Measurements from ENCODE around the gene NR2E3. TPM values are rescaled to one million over a fixed set of nuclear protein-coding genes. Genes with fewer than 3 reads are reported as not detected.

NR2E3 gene
- polyA plus RNA-seq, 1 donor from 2014 or later = not detected

GRCh38 chr15:71804226-71804625, 6.1 kb upstream of the NR2E3 start:
- Histone ChIP-seq H3K36me3 (ENCODE audit: insufficient read depth, low read length) (no peaks in the 10 kb centered on the region), H3F3A (ENCODE audit: insufficient read depth, low read length, poor library complexity, severe bottlenecking) (no peaks in the 10 kb centered on the region), H4K20me1 (ENCODE audit: insufficient read depth) (no peaks in the 10 kb centered on the region), H2AFZ (ENCODE audit: low read depth, low read length) (no peak overlapping the region), H3K9ac (ENCODE audit: low read length) (no peak overlapping the region), H3K9me3 (ENCODE audit: low read length) (no peaks in the 10 kb centered on the region), H3K27me3 (ENCODE audit: insufficient read depth, low read depth, low read length) (no peaks in the 10 kb centered on the region), H3K4me2 (ENCODE audit: low read length) (no peak overlapping the region), H3K4me3 (ENCODE audit: low read length) (no peak overlapping the region), H3K9me2 (ENCODE audit: insufficient read depth, low read length) (no peaks in the 10 kb centered on the region), H3K79me2 (replicated peaks; ENCODE audit: insufficient read depth, low read length) (no peaks in the 10 kb centered on the region), H3K27ac (ENCODE audit: low read length) (no peak overlapping the region)
- no peak for TF ChIP-seq EZH2 (IDR thresholded peaks at IDR 0.05; ENCODE audit: borderline replicate concordance, insufficient read depth, low read length, poor library complexity, severe bottlenecking)
- no peak for TF ChIP-seq CTCF (IDR thresholded peaks at IDR 0.05; ENCODE audit: poor library complexity, severe bottlenecking)
- no peak for TF ChIP-seq SMC3 (conservative IDR thresholded peaks at IDR 0.05; ENCODE audit: poor library complexity)
- TF ChIP-seq POLR2AphosphoS5 (IDR thresholded peaks at IDR 0.05) = no peak
- no peak for TF ChIP-seq EP300 (conservative IDR thresholded peaks at IDR 0.05; ENCODE audit: poor library complexity, severe bottlenecking)
- TF ChIP-seq TAF1 (IDR thresholded peaks at IDR 0.05; ENCODE audit: low read depth) = no peak
- TF ChIP-seq MXI1 (conservative IDR thresholded peaks at IDR 0.05; ENCODE audit: poor library complexity, severe bottlenecking) = no peak
- no peak for TF ChIP-seq REST (IDR thresholded peaks at IDR 0.05; ENCODE audit: borderline replicate concordance)
- TF ChIP-seq RAD21 (conservative IDR thresholded peaks at IDR 0.05) = no peak

- Histone ChIP-seq H3K9ac (ENCODE audit: low read length) (no peak overlapping the region), H3K36me3 (ENCODE audit: insufficient read depth, low read length) (no peaks in the 10 kb centered on the region)
Measured at GRCh38 chr15:71804695-71805470, 5.5 kb upstream of the NR2E3 start.

More at GRCh38 chr15:71804695-71805470, 5.5 kb upstream of the NR2E3 start:
- no peak overlapping the region for H2AFZ ChIP-seq (ENCODE audit: low read depth, low read length)
- TF ChIP-seq POLR2AphosphoS5 (IDR thresholded peaks at IDR 0.05) (no peak), CTCF (IDR thresholded peaks at IDR 0.05; ENCODE audit: poor library complexity, severe bottlenecking) (no peak), RAD21 (conservative IDR thresholded peaks at IDR 0.05) (no peak), TAF1 (IDR thresholded peaks at IDR 0.05; ENCODE audit: low read depth) (no peak), MXI1 (conservative IDR thresholded peaks at IDR 0.05; ENCODE audit: poor library complexity, severe bottlenecking) (no peak), EP300 (conservative IDR thresholded peaks at IDR 0.05; ENCODE audit: poor library complexity, severe bottlenecking) (no peak), REST (IDR thresholded peaks at IDR 0.05; ENCODE audit: borderline replicate concordance) (no peak), SMC3 (conservative IDR thresholded peaks at IDR 0.05; ENCODE audit: poor library complexity) (no peak), EZH2 (IDR thresholded peaks at IDR 0.05; ENCODE audit: borderline replicate concordance, insufficient read depth, low read length, poor library complexity, severe bottlenecking) (no peak)
- no peaks in the 10 kb centered on the region for H4K20me1 ChIP-seq (ENCODE audit: insufficient read depth)
- no peaks in the 10 kb centered on the region for H3F3A ChIP-seq (ENCODE audit: insufficient read depth, low read length, poor library complexity, severe bottlenecking)
- H3K27me3 ChIP-seq (ENCODE audit: insufficient read depth, low read depth, low read length) = no peaks in the 10 kb centered on the region
- H3K9me2 ChIP-seq (ENCODE audit: insufficient read depth, low read length) = no peaks in the 10 kb centered on the region
- H3K27ac ChIP-seq (ENCODE audit: low read length) = no peak overlapping the region
- no peak overlapping the region for H3K4me3 ChIP-seq (ENCODE audit: low read length)
- no peaks in the 10 kb centered on the region for H3K79me2 ChIP-seq (replicated peaks; ENCODE audit: insufficient read depth, low read length)
- no peak overlapping the region for H3K4me2 ChIP-seq (ENCODE audit: low read length)
- H3K9me3 ChIP-seq (ENCODE audit: low read length) = no peaks in the 10 kb centered on the region
